Left ventricle myocardium inferior (tissue), 1 donor: ENCODE measurements around the gene TRIM66. TPM values are rescaled to one million over a fixed set of nuclear protein-coding genes. Genes with fewer than 3 reads are reported as not detected.
A peak's percentile ranks its signal among the peaks of the same experiment; 100 is the strongest.

Experiments
- DNase-seq: peaks from one replicate; pipeline ENCODE4 v3.0.0-alpha.2; 2020
- H3K27ac ChIP-seq: fragments of 200-600 bp; replicated peaks from 2 replicates; pipeline ENCODE4 v1.8.0; 2021
- H3K27me3 ChIP-seq: fragments of 200-600 bp; 2 replicates; pipeline ENCODE4 v1.8.0; 2021; ENCODE audit warnings: low read depth
- H3K36me3 ChIP-seq: fragments of 200-600 bp; 2 replicates; pipeline ENCODE4 v1.8.0; 2021
- H3K4me1 ChIP-seq: fragments of 200-600 bp; 2 replicates; pipeline ENCODE4 v1.8.0; 2021
- H3K4me3 ChIP-seq: fragments of 200-600 bp; 2 replicates; pipeline ENCODE4 v1.8.0; 2021; ENCODE audit warnings: mild to moderate bottlenecking, moderate library complexity
- H3K9me3 ChIP-seq: fragments of 200-600 bp; replicated peaks from 2 replicates; pipeline ENCODE4 v1.8.0; 2021
- intact Hi-C: fragments of 100-400 bp; cut with micrococcal nuclease; formaldehyde crosslinking; loops from one replicate; pipeline ENCODE4 v1.11.0; 2022
- total RNA-seq: library from RNA; stranded (reverse); fragmentation: NEBNext Ultra II Directional; extraction: Animal tissue kit (Norgen Biotek cat#: 25700); gene quantifications from one replicate; pipeline ENCODE4 v1.2.1, GENCODE V29; 2021
- TF ChIP-seq, protein P1 (sequence below): fragments of 200-600 bp; IDR thresholded peaks from 2 replicates; pipeline ENCODE4 v1.8.0; 2021; ENCODE audit warnings: antibody characterized with exemption, mild to moderate bottlenecking, borderline replicate concordance
- donor health status: DM: no; HTN: yes; CAD: no; lungs with severe emphysema.

Gene TRIM66
- total RNA-seq, 1 donor from 2014 or later = 4.1 TPM

DNA sequence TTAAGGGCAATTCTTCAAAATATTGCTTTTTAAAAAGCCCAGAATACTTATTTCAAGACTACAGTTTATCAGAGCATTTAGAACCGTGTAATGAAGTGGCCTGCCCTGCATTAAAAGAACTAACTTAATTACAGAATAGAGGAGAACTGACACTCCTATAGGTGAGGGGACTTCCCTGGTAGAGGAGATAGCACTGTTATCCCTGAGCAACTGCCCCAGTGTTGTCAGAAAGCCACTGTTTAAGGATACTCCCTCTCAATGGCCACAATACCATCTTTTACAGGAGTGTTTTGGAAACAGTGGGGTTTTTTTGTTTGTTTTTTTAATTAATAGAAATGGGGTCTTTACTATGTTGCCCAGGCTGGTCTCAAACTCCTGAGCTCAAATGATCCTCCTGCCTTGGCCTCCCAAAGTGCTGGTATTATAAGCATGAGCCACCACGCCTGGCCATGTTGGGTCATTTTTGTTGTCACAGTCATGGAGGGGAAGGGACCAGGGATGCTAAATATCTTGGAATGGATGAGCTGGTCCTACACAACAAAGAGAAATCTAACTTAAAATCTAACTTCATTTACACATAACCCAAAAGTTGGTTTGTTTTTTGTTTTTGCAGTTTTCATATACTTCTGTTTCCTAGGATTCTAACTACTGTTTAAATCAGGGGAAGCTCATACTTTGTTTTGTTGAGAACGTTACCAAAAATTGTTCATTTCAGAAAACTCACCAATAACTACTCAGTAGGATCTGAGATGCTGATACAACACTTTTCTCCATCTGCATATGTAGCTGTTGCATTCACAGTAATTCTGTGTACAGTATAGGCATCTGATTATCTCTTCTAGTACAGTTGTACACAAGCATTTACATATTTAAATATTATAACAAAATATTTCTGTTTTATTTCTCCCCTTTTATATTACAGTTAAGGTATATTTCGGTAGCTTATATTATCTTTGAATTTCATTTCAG is 8.2 kb upstream of the TRIM66 start:
- Histone ChIP-seq H3K9me3 (no peaks in the 10 kb centered on the region), H3K4me3 (no peak overlapping the region), H3K4me1 (peaks cover 20% of the 10 kb centered on the region), H3K36me3 (peaks cover 59% of the 10 kb centered on the region), H3K27me3 (no peaks in the 10 kb centered on the region), H3K27ac (no peak overlapping the region)
- intact Hi-C loops = no loop called here
- TF ChIP-seq, protein P1, sequence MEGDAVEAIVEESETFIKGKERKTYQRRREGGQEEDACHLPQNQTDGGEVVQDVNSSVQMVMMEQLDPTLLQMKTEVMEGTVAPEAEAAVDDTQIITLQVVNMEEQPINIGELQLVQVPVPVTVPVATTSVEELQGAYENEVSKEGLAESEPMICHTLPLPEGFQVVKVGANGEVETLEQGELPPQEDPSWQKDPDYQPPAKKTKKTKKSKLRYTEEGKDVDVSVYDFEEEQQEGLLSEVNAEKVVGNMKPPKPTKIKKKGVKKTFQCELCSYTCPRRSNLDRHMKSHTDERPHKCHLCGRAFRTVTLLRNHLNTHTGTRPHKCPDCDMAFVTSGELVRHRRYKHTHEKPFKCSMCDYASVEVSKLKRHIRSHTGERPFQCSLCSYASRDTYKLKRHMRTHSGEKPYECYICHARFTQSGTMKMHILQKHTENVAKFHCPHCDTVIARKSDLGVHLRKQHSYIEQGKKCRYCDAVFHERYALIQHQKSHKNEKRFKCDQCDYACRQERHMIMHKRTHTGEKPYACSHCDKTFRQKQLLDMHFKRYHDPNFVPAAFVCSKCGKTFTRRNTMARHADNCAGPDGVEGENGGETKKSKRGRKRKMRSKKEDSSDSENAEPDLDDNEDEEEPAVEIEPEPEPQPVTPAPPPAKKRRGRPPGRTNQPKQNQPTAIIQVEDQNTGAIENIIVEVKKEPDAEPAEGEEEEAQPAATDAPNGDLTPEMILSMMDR = no peak
- DNase-seq = no peak

DNA sequence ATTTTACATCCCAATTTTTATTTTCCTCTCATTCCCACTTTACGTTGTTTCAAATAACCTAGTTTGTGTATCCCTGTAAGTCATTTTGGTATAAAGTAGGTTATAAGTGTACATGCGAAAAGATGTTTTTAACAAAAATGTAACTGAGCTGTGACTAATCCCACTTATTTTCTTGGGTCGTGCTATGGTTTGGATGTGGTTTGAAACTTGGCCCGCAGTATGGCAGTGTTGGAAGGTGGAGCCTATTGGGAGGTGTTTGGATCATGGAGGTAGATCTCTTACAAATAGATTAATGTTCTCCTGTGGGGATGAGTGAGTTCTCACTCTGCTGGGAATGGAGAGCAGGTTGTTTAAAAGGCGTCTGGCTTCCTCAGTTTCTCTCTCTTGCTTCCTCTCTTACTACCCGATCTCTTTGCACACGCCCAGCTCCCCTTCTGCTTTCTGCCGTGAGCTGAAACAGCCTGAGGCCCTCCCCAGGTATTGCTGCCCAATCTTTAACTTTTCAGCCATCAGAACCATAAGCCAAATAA is 7.3 kb upstream of the TRIM66 start:
- H3K4me3 ChIP-seq = peak overlapping the region; percentile 76
- no peak overlapping the region for H3K27ac ChIP-seq
- H3K4me1 ChIP-seq = peaks cover 27% of the 10 kb centered on the region
- peaks cover 59% of the 10 kb centered on the region for H3K36me3 ChIP-seq
- TF ChIP-seq, protein P1 = no peak
- DNase-seq = no peak
- intact Hi-C loops = loop anchor here (5.0 kb wide), 2 partner anchors 123 to 273 kb away; partner anchors contain the start of gene TMEM9B
- no peaks in the 10 kb centered on the region for H3K27me3 ChIP-seq
- no peaks in the 10 kb centered on the region for H3K9me3 ChIP-seq

DNA sequence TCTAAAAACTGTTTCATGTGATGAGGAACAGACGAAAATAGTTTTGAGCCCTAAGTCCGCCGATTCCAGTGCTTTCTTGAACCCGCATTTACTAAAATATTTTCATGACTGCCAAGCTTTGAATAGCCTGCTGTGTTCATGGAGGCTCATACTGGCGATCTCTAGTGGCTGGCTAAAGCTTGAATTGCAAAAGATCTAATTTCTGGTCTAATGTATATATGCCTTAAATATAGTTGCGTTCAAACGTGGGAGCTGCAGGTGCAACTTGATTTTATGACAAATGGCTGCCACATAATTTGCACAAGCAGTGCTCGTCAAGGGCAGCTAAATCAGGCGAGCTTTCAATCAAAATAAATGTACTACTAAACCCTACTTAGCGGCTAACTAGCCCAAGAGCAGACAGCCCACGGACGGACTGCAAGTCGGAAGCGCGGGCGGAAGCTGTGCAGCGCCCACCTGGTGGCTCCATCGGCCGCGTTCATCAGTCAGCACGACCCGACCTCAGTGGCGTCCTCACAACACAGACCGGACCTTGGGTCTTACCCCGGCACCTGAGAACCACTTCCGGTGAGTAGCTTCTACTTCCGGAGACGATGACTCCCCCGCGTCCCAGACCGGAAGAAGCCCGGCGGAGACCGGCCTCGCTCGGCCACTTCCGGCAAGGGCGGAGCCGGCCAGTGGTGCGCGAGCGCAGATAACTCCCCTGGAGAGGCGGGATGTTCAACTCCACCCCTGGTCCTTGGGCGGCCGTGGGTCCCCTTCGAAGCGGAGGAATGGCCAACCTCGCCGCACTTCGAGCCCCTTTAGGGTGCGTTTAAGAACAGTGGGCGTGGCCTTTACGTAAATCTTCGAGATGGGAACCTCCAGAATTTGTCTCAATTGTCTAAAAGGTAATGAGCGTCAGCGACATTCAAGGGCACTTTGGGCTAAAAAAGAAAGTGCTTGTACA is 6.2 kb upstream of the TRIM66 start:
- Histone ChIP-seq H3K27ac (peak overlapping the region; percentile 93), H3K4me3 (peak overlapping the region; percentile 76), H3K27me3 (no peaks in the 10 kb centered on the region), H3K36me3 (peaks cover 58% of the 10 kb centered on the region), H3K4me1 (peaks cover 38% of the 10 kb centered on the region), H3K9me3 (no peaks in the 10 kb centered on the region)
- intact Hi-C loops = loop anchor here (5.0 kb wide), 2 partner anchors 124 to 274 kb away; partner anchors contain the start of gene TMEM9B
- DNase-seq = peak; percentile 93
- TF ChIP-seq, protein P1 = peak; percentile 35

DNA sequence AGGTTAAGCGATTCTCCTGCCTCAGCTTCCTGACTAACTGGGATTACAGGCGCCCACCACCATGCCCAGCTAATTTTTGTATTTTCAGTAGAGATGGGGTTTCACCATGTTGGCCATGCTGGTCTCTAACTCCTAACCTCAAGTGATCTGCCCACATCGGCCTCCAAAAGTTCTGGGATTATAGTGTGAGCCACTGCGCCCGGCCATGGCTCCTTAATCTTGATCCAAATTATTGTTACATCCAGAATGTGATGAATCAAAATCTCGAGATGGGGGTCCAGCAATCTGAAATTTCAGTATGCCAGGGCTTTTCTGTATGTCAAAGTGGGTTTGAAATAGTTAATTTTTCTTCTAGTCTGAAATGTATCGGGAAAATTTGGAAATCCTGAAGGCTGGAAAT is 3.9 kb upstream of the TRIM66 start:
- Histone ChIP-seq H3K9me3 (no peaks in the 10 kb centered on the region), H3K27me3 (no peaks in the 10 kb centered on the region), H3K36me3 (peaks cover 38% of the 10 kb centered on the region), H3K4me1 (peaks cover 60% of the 10 kb centered on the region), H3K27ac (no peak overlapping the region), H3K4me3 (no peak overlapping the region)
- TF ChIP-seq, protein P1 = no peak
- DNase-seq = no peak
- intact Hi-C loops = loop anchor here (5.0 kb wide), 2 partner anchors 126 to 276 kb away; partner anchors contain the start of gene TMEM9B

DNA sequence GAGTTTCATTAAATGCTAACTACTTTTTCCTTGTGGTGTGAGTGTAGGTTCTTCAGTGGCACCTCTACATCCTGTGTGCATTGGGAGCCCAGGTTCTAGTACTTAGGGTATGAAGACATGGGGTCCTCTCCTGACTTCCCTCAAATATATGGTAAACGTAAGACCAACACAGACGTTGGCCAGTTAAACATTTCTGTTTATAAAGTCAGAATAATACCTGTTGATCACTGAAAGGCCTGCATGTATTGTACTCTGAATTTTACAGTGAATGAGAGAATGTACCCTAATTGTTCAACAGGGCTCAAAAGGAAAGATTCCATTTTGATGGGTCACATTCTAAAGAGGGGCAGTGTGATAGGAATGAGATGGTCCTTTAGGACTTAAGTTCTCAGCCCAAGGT is 3.4 kb upstream of the TRIM66 start:
- H3K27ac ChIP-seq = no peak overlapping the region
- H3K4me3 ChIP-seq = no peak overlapping the region
- intact Hi-C loops = loop anchor here (5.0 kb wide), 2 partner anchors 126 to 276 kb away; partner anchors contain the start of gene TMEM9B
- DNase-seq = no peak
- H3K36me3 ChIP-seq = peaks cover 38% of the 10 kb centered on the region
- TF ChIP-seq, protein P1 = no peak
- H3K9me3 ChIP-seq = no peaks in the 10 kb centered on the region
- no peaks in the 10 kb centered on the region for H3K27me3 ChIP-seq
- peaks cover 60% of the 10 kb centered on the region for H3K4me1 ChIP-seq
